DND-41 (cell line): ENCODE data around the gene HSPA12B.

Experiments used
- ATAC-seq: fragments of 200-7000 bp; cut with Tn5 transposase; 3 replicates; pipeline ENCODE4 v1.9.1; 2021; ENCODE audit warnings: low read depth; ENCODE audit not compliant: insufficient read depth
- DNase-seq: peaks from one replicate; pipeline ENCODE4 v3.0.0-alpha.2; 2020
- H2AFZ ChIP-seq: 2 replicates; pipeline ENCODE4 v1.6.0; 2012; ENCODE audit warnings: low read depth, low read length
- H3K27ac ChIP-seq: 2 replicates; pipeline ENCODE4 v1.5.1; 2012; ENCODE audit warnings: low read length, inconsistent platforms
- H3K27me3 ChIP-seq: fragments of 200-600 bp; sonication (generic); 2 replicates; pipeline ENCODE4 v1.6.0; 2012; ENCODE audit warnings: low read length, mild to moderate bottlenecking, inconsistent platforms; ENCODE audit not compliant: insufficient read depth, poor library complexity
- H3K36me3 ChIP-seq: 2 replicates; pipeline ENCODE4 v1.5.1; 2012; ENCODE audit warnings: low read length, inconsistent platforms; ENCODE audit not compliant: insufficient read depth
- H3K4me1 ChIP-seq: 2 replicates; pipeline ENCODE4 v1.5.1; 2012; ENCODE audit warnings: mild to moderate bottlenecking, low read length; ENCODE audit not compliant: insufficient read depth
- H3K4me2 ChIP-seq: 2 replicates; pipeline ENCODE4 v1.6.0; 2012; ENCODE audit warnings: mild to moderate bottlenecking, moderate library complexity, low read length, inconsistent platforms; ENCODE audit not compliant: insufficient read depth
- H3K4me3 ChIP-seq, 2 experiments: fragments of 200-600 bp in 1 of 2; shearing (Covaris generic) in 1 of 2; 2 replicates each; pipeline ENCODE4 v1.5.1; 2012 to 2016; ENCODE audit warnings: inconsistent platforms in 2 of 2, low read length in 2 of 2, mild to moderate bottlenecking in 2 of 2, low read depth in 1 of 2, moderate library complexity in 1 of 2
- H3K79me2 ChIP-seq: 2 replicates; pipeline ENCODE4 v1.6.0; 2012; ENCODE audit warnings: low read length, inconsistent platforms; ENCODE audit not compliant: insufficient read depth
- H3K9ac ChIP-seq: 2 replicates; pipeline ENCODE4 v1.6.0; 2012; ENCODE audit warnings: low read depth, mild to moderate bottlenecking, inconsistent platforms, low read length, moderate library complexity
- H3K9me3 ChIP-seq: 2 replicates; pipeline ENCODE4 v1.5.1; 2012; ENCODE audit warnings: low read length, moderate library complexity, mild to moderate bottlenecking, inconsistent platforms; ENCODE audit not compliant: insufficient read depth, severe bottlenecking
- H4K20me1 ChIP-seq: 2 replicates; pipeline ENCODE4 v1.6.0; 2012; ENCODE audit warnings: low read length; ENCODE audit not compliant: insufficient read depth
- CTCF ChIP-seq: IDR thresholded peaks from 2 replicates; pipeline ENCODE4 v1.5.1; 2012; ENCODE audit warnings: borderline replicate concordance, low read length, moderate library complexity, mild to moderate bottlenecking; ENCODE audit not compliant: poor library complexity, severe bottlenecking; ENCODE audit errors: extremely low read depth
- EZH2 ChIP-seq: IDR thresholded peaks from 3 replicates; pipeline ENCODE4 v1.6.1; 2012; ENCODE audit warnings: borderline replicate concordance, low read depth, mild to moderate bottlenecking, moderate library complexity, low read length, inconsistent platforms; ENCODE audit not compliant: severe bottlenecking

The HSPA12B gene

GRCh38 chr20:3757268-3757667, 24.8 kb downstream of the HSPA12B start:
- no peak for TF ChIP-seq CTCF
- no peak for TF ChIP-seq EZH2
- Histone ChIP-seq H3K79me2 (peaks cover 14% of the 10 kb centered on the region; the same call in 1 of the 2 replicates), H3K27me3 (no peaks in the 10 kb centered on the region), H3K4me3 (no peak overlapping the region), H4K20me1 (peaks cover 18% of the 10 kb centered on the region; the same call in 1 of the 2 replicates), H3K9me3 (no peaks in the 10 kb centered on the region), H3K9ac (no peak overlapping the region), H2AFZ (no peak overlapping the region), H3K27ac (no peak overlapping the region), H3K4me1 (no peaks in the 10 kb centered on the region), H3K36me3 (peaks cover 56% of the 10 kb centered on the region), H3K4me2 (no peak overlapping the region)
- no peak for ATAC-seq
- DNase-seq, result no peak

GRCh38 chr20:3758566-3758965, 26.1 kb downstream of the HSPA12B start:
- no peak overlapping the region for H3K9ac ChIP-seq
- ATAC-seq (no peak), DNase-seq (no peak)
- no peak overlapping the region for H3K4me2 ChIP-seq
- H3K27ac ChIP-seq, result no peak overlapping the region
- peaks cover 17% of the 10 kb centered on the region; the same call in 1 of the 2 replicates for H3K79me2 ChIP-seq
- no peaks in the 10 kb centered on the region for H3K27me3 ChIP-seq
- no peak overlapping the region for H2AFZ ChIP-seq
- peaks cover 18% of the 10 kb centered on the region; the same call in 1 of the 2 replicates for H4K20me1 ChIP-seq
- H3K4me3 ChIP-seq, result no peak overlapping the region
- H3K9me3 ChIP-seq, result no peaks in the 10 kb centered on the region
- H3K4me1 ChIP-seq, result no peaks in the 10 kb centered on the region
- TF ChIP-seq EZH2, result no peak
- TF ChIP-seq CTCF, result no peak
- H3K36me3 ChIP-seq, result peaks cover 56% of the 10 kb centered on the region

- no peak overlapping the region for H3K4me2 ChIP-seq
- peaks cover 24% of the 10 kb centered on the region; the same call in 1 of the 2 replicates for H3K79me2 ChIP-seq
- no peak overlapping the region for H3K9ac ChIP-seq
- peaks cover 56% of the 10 kb centered on the region for H3K36me3 ChIP-seq
- 0 out of 2 replicates have a peak, but pooled peaks cover under 1% of the 10 kb centered on the region for H3K4me1 ChIP-seq
- TF ChIP-seq CTCF (no peak), EZH2 (no peak)
- H3K4me3 ChIP-seq, result no peak overlapping the region
- DNase-seq (no peak), ATAC-seq (no peak)
- no peak overlapping the region for H3K27ac ChIP-seq
- H4K20me1 ChIP-seq, result peaks cover 23% of the 10 kb centered on the region; the same call in 1 of the 2 replicates
- no peaks in the 10 kb centered on the region for H3K9me3 ChIP-seq
- H2AFZ ChIP-seq, result no peak overlapping the region
- H3K27me3 ChIP-seq, result no peaks in the 10 kb centered on the region
Measured at GRCh38 chr20:3759316-3759823, 26.9 kb downstream of the HSPA12B start.

GRCh38 chr20:3759884-3760283, 27.4 kb downstream of the HSPA12B start:
- no peak overlapping the region for H3K9ac ChIP-seq
- H3K4me3 ChIP-seq, result no peak overlapping the region
- H3K4me1 ChIP-seq, result peaks cover 5% of the 10 kb centered on the region; the same call in 1 of the 2 replicates
- no peak overlapping the region for H3K4me2 ChIP-seq
- H4K20me1 ChIP-seq, result peaks cover 27% of the 10 kb centered on the region; the same call in 1 of the 2 replicates
- no peak overlapping the region for H3K27ac ChIP-seq
- no peak for TF ChIP-seq CTCF
- no peak for TF ChIP-seq EZH2
- no peaks in the 10 kb centered on the region for H3K9me3 ChIP-seq
- no peaks in the 10 kb centered on the region for H3K27me3 ChIP-seq
- H3K79me2 ChIP-seq, result peaks cover 29% of the 10 kb centered on the region; the same call in 1 of the 2 replicates
- ATAC-seq (no peak), DNase-seq (no peak)
- H2AFZ ChIP-seq, result no peak overlapping the region
- H3K36me3 ChIP-seq, result peaks cover 52% of the 10 kb centered on the region
